HCT116 (cell line): ENCODE measurements around the gene STX1A. TPM values are rescaled to one million over a fixed set of nuclear protein-coding genes. Genes with fewer than 3 reads are reported as not detected.

Experiments used
- ATAC-seq: fragments of 200-7000 bp; cut with Tn5 transposase; 2 replicates; pipeline ENCODE4 v1.9.1; 2020; ENCODE audit warnings: mild to moderate bottlenecking, moderate library complexity
- BruUV-seq: library from RNA; stranded (reverse); fragments of 400-500 nt; replicated peaks from 2 replicates; lab custom pipeline; 2021; lab: Mats Ljungman, UMichigan
- CTCF ChIA-PET: fragments of 300-600 bp; sonication (Branson Sonifier 250); formaldehyde crosslinking; loops from one replicate; lab custom pipeline; 2021; ENCODE audit warnings: antibody characterized with exemption; lab: Charles Lee
- POLR2A ChIA-PET: fragments of 300-600, 350-600 bp; sonication (Branson Sonifier 250); formaldehyde crosslinking; loops from one replicate; lab custom pipeline; 2021; ENCODE audit warnings: antibody characterized with exemption; lab: Charles Lee
- RAD21 ChIA-PET, 2 experiments: fragments of 300-600 bp; sonication (Branson Sonifier 250); formaldehyde crosslinking; loops; one replicate each; lab custom pipeline; 2023; ENCODE audit warnings: low total read pairs in 2 of 2; ENCODE audit not compliant: uncharacterized antibody in 2 of 2, unreplicated experiment in 2 of 2, low non-redundant PET in 1 of 2; lab: Charles Lee
- DNase-seq: peaks from one replicate; pipeline ENCODE4 v3.0.0-alpha.2; 2010; ENCODE audit warnings: low read depth, low spot score
- H2AFZ ChIP-seq: fragments of 200-600 bp; shearing (Covaris generic), sonication (generic); 2 replicates; pipeline ENCODE4 v1.6.1; 2017; ENCODE audit warnings: low read depth, mixed run types, mixed read lengths, antibody characterized with exemption, low read length; ENCODE audit not compliant: poor library complexity, severe bottlenecking
- H3K27ac ChIP-seq: 2 replicates; pipeline ENCODE4 v1.5.1; 2012; ENCODE audit warnings: low read depth, low read length
- H3K27me3 ChIP-seq: fragments of 200-600 bp; sonication (generic); 2 replicates; pipeline ENCODE4 v1.6.1; 2016; ENCODE audit warnings: mixed run types, low read length, mixed read lengths; ENCODE audit not compliant: insufficient read depth
- H3K36me3 ChIP-seq, 2 experiments: fragments of 200-500 bp in 1 of 2; fragments of 200-600 bp in 1 of 2; sonication (Bioruptor generic) in 1 of 2; sonication (generic) in 1 of 2; 2 replicates each; pipeline versions ENCODE4 v1.5.1 to v1.6.1; 2014 to 2016; ENCODE audit warnings: low read length in 2 of 2, inconsistent platforms in 1 of 2, mixed read lengths in 1 of 2, mixed run types in 1 of 2; ENCODE audit not compliant: insufficient read depth in 2 of 2, control insufficient read depth in 1 of 2
- H3K4me1 ChIP-seq, 2 experiments: fragments of 200-600 bp in 1 of 2; sonication (generic) in 1 of 2; 2 replicates each; pipeline versions ENCODE4 v1.5.1 to v1.6.1; 2012 to 2017; ENCODE audit warnings: low read length in 2 of 2, inconsistent platforms in 1 of 2, mild to moderate bottlenecking in 1 of 2, mixed read lengths in 1 of 2, mixed run types in 1 of 2, moderate library complexity in 1 of 2; ENCODE audit not compliant: insufficient read depth in 2 of 2, control insufficient read depth in 1 of 2
- H3K4me2 ChIP-seq: fragments of 200-600 bp; sonication (generic); 2 replicates; pipeline ENCODE4 v1.6.1; 2017; ENCODE audit warnings: mixed run types, low read length, mixed read lengths
- H3K4me3 ChIP-seq, 2 experiments: fragments of 200-600 bp in 1 of 2; sonication (generic) in 1 of 2; replicated peaks in 1 of 2; 2 replicates each; pipeline ENCODE4 v1.5.1; 2011 to 2016; ENCODE audit warnings: low read length in 2 of 2, control low read depth in 1 of 2, low read depth in 1 of 2, mild to moderate bottlenecking in 1 of 2, mixed read lengths in 1 of 2, mixed run types in 1 of 2
- H3K79me2 ChIP-seq: fragments of 200-600 bp; sonication (generic); 2 replicates; pipeline ENCODE4 v1.6.1; 2017; ENCODE audit warnings: mild to moderate bottlenecking, mixed run types, low read length, moderate library complexity, mixed read lengths; ENCODE audit not compliant: insufficient read depth
- H3K9ac ChIP-seq: fragments of 200-600 bp; sonication (generic); 2 replicates; pipeline ENCODE4 v1.6.1; 2016; ENCODE audit warnings: low read length, mixed read lengths
- H3K9me2 ChIP-seq: fragments of 200-600 bp; sonication (generic), shearing (Covaris generic); 2 replicates; pipeline ENCODE4 v1.6.1; 2017; ENCODE audit warnings: mixed run types, mild to moderate bottlenecking, moderate library complexity; ENCODE audit not compliant: insufficient read depth
- H3K9me3 ChIP-seq, 2 experiments: fragments of 200-500 bp in 1 of 2; fragments of 200-600 bp in 1 of 2; sonication (Bioruptor generic) in 1 of 2; sonication (generic) in 1 of 2; 2 replicates each; pipeline ENCODE4 v1.6.1; 2014 to 2017; ENCODE audit warnings: low read length in 2 of 2, mixed read lengths in 2 of 2, inconsistent platforms in 1 of 2, low read depth in 1 of 2, mild to moderate bottlenecking in 1 of 2, mixed run types in 1 of 2, moderate library complexity in 1 of 2; ENCODE audit not compliant: control insufficient read depth in 1 of 2, insufficient read depth in 1 of 2
- H4K20me1 ChIP-seq: fragments of 200-600 bp; sonication (generic), shearing (Covaris generic); 2 replicates; pipeline ENCODE4 v1.6.1; 2017; ENCODE audit warnings: mixed run types, mild to moderate bottlenecking, moderate library complexity; ENCODE audit not compliant: insufficient read depth
- CBX3 ChIP-seq: IDR thresholded peaks from 2 replicates; pipeline ENCODE4 v1.6.1; 2012; ENCODE audit warnings: low read depth
- EGR1 ChIP-seq: IDR thresholded peaks from 2 replicates; pipeline ENCODE4 v1.6.1; 2012; ENCODE audit warnings: low read depth
- FOSL1 ChIP-seq: IDR thresholded peaks from 2 replicates; pipeline ENCODE4 v1.6.1; 2012; ENCODE audit warnings: low read depth
- MAX ChIP-seq: IDR thresholded peaks from 2 replicates; pipeline ENCODE4 v1.6.1; 2012
- POLR2AphosphoS5 ChIP-seq: IDR thresholded peaks from 2 replicates; pipeline ENCODE4 v1.6.1; 2011; ENCODE audit warnings: mild to moderate bottlenecking, low read depth, low read length, moderate library complexity
- ZBTB33 ChIP-seq: IDR thresholded peaks from 2 replicates; pipeline ENCODE4 v1.6.1; 2011; ENCODE audit warnings: mild to moderate bottlenecking, low read length, moderate library complexity; ENCODE audit not compliant: insufficient replicate concordance; ENCODE audit errors: extremely low read depth
- intact Hi-C: fragments of 100-400 bp; cut with micrococcal nuclease; formaldehyde crosslinking; loops from 2 replicates; pipeline ENCODE4 v1.10.0; 2022
- total RNA-seq: library from RNA; stranded (reverse); gene quantifications from one replicate; pipeline ENCODE4 v1.2.1, GENCODE V29; 2021; ENCODE audit not compliant: unreplicated experiment
- TF ChIP-seq, protein P1 (sequence below), 3 experiments: fragments of 200-600 bp in 1 of 3; sonication (generic) in 1 of 3; IDR thresholded peaks in 2 of 3; conservative IDR thresholded peaks in 1 of 3; 2 replicates each; pipeline ENCODE4 v1.5.1; 2012 to 2017; ENCODE audit warnings: low read depth in 2 of 3, low read length in 2 of 3, antibody characterized with exemption in 1 of 3, borderline replicate concordance in 1 of 3, control low read depth in 1 of 3, mild to moderate bottlenecking in 1 of 3, mixed read lengths in 1 of 3, mixed run types in 1 of 3, moderate library complexity in 1 of 3; ENCODE audit not compliant: insufficient read depth in 1 of 3

The STX1A gene
- total RNA-seq, 1 experiment from 2014 or later = 39.4 TPM

- H3K4me2 ChIP-seq = peak overlapping the region; percentile 34; the same call in 1 of the 2 replicates
- no peak overlapping the region for H3K4me3 ChIP-seq
- no peaks in the 10 kb centered on the region for H3K27me3 ChIP-seq
- 0 out of 2 replicates have a peak, but pooled peaks cover 3% of the 10 kb centered on the region for H4K20me1 ChIP-seq
- intact Hi-C loops = loop anchor here (1.0 kb wide), 1 partner anchor 94 kb away; no protein-coding TSS in a partner anchor
- DNase-seq (peak; percentile 68), ATAC-seq (peak; percentile 66)
- no peaks in the 10 kb centered on the region for H3K9me3 ChIP-seq
- H3K79me2 ChIP-seq = peaks cover 7% of the 10 kb centered on the region; the same call in 1 of the 2 replicates
- H3K27ac ChIP-seq = peak overlapping the region; percentile 27; the same call in 1 of the 2 replicates
- H3K36me3 ChIP-seq = peaks cover 31 to 58% of the 10 kb centered on the region in 2 experiments; a peak in 3 of 4 replicates
- TSS peak; percentile 6 for BruUV-seq
- H2AFZ ChIP-seq = no peak overlapping the region
- no peaks in the 10 kb centered on the region for H3K9me2 ChIP-seq
- TF ChIP-seq FOSL1 (no peak), MAX (no peak), CBX3 (no peak), ZBTB33 (no peak), POLR2AphosphoS5 (peak; percentile 27; the same call in 1 of the 2 replicates), EGR1 (no peak)
- TF ChIP-seq, protein P1, sequence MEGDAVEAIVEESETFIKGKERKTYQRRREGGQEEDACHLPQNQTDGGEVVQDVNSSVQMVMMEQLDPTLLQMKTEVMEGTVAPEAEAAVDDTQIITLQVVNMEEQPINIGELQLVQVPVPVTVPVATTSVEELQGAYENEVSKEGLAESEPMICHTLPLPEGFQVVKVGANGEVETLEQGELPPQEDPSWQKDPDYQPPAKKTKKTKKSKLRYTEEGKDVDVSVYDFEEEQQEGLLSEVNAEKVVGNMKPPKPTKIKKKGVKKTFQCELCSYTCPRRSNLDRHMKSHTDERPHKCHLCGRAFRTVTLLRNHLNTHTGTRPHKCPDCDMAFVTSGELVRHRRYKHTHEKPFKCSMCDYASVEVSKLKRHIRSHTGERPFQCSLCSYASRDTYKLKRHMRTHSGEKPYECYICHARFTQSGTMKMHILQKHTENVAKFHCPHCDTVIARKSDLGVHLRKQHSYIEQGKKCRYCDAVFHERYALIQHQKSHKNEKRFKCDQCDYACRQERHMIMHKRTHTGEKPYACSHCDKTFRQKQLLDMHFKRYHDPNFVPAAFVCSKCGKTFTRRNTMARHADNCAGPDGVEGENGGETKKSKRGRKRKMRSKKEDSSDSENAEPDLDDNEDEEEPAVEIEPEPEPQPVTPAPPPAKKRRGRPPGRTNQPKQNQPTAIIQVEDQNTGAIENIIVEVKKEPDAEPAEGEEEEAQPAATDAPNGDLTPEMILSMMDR (IDR thresholded peaks at IDR 0.05 in 2 of 3, conservative IDR thresholded peaks at IDR 0.05 in 1 of 3; ENCODE audit: borderline replicate concordance in 1 of 3, insufficient read depth in 1 of 3, low read depth in 2 of 3, low read length in 2 of 3) = peak in 2 of 3 experiments; percentile 61 to 77; a peak in 4 of 6 replicates
- POLR2A ChIA-PET = no interaction called here
- H3K9ac ChIP-seq = no peak overlapping the region
- RAD21 ChIA-PET = no interaction called here
- CTCF ChIA-PET = interaction anchor here (1.2 to 2.0 kb wide), 4 partner anchors 9 to 33 kb away, joined by 3 to 7 read pairs (median 7); no protein-coding TSS in a partner anchor
- H3K4me1 ChIP-seq = peaks cover 15 to 39% of the 10 kb centered on the region in 2 experiments
Observed at GRCh38 chr7:73701357-73701995, 18.0 kb downstream of the STX1A start.
